Body of pancreas (tissue), 4 donors: Measurements from ENCODE around the gene ADAM20.
"Not testable (repeated sequence)": the region's sequence is repeated elsewhere in the genome, so short reads cannot be mapped to it uniquely, and the experiment has no call there.

Source experiments
- CTCF ChIP-seq, 7 experiments: fragments of 450-650 bp in 4 of 7; fragments of 200-600 bp in 3 of 7; sonication (generic) in 3 of 7; IDR thresholded peaks; one replicate each; pipeline ENCODE4 v1.5.1; 2016 to 2019; ENCODE audit warnings: antibody characterized with exemption in 7 of 7
- POLR2A ChIP-seq, 3 donors: fragments of 450-650 bp; IDR thresholded peaks; one replicate each; pipeline ENCODE4 v1.6.1; 2016; ENCODE audit warnings: antibody characterized with exemption in 3 of 3, mild to moderate bottlenecking in 2 of 3

- not testable (repeated sequence) for TF ChIP-seq POLR2A, CTCF (IDR thresholded peaks at IDR 0.05)
Measured at GRCh38 chr14:70477356-70478105, 57.3 kb downstream of the ADAM20 start.
